ENCODE results near the gene EFHC1.

DNA sequence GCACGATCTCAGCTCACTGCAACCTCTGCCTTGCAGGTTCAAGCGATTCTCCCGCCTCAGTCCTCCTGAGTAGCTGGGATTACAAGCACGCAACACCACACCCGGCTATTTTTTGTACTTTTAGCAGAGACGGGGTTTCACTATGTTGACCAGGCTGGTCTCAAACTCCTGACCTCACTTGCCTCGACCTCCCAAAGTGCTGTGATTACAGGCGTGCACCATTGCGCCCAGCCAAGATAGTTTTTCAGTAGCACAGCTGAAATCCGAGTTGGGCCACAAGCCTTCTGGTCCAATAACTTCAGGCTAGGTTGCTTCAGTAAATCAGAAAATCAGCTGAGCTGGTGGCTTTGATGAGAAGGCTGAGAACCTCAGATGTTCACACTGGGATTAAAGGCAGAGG, 91.0 kb downstream of the EFHC1 start:
- TF ChIP-seq POLR2A (IDR thresholded peaks at IDR 0.05; ENCODE audit: low read depth, low read length) (no peak), TAF1 (IDR thresholded peaks at IDR 0.05; ENCODE audit: borderline replicate concordance, low read depth, low read length) (no peak), POLR2AphosphoS5 (IDR thresholded peaks at IDR 0.05; ENCODE audit: low read depth, low read length) (no peak)

Data from GM12892 (cell line).